KMS-11 (cell line): ENCODE data around the gene RASD1.

Source experiments
- H2AFZ ChIP-seq: fragments of 200-600 bp; sonication (generic); 2 replicates; pipeline ENCODE4 v1.6.1; 2016; ENCODE audit warnings: antibody characterized with exemption, mixed run types, low read depth
- H3K27ac ChIP-seq: fragments of 200-600 bp; sonication (generic); 2 replicates; pipeline ENCODE4 v1.6.1; 2016; ENCODE audit warnings: mild to moderate bottlenecking, mixed run types
- H3K27me3 ChIP-seq: fragments of 200-600 bp; sonication (generic); 2 replicates; pipeline ENCODE4 v1.6.1; 2017; ENCODE audit warnings: mild to moderate bottlenecking, low read depth, mixed run types, moderate library complexity; ENCODE audit not compliant: insufficient read depth
- H3K36me3 ChIP-seq: fragments of 200-600 bp; sonication (generic); 2 replicates; pipeline ENCODE4 v1.6.1; 2017; ENCODE audit warnings: mild to moderate bottlenecking, mixed run types; ENCODE audit not compliant: insufficient read depth
- H3K4me1 ChIP-seq: fragments of 200-600 bp; sonication (generic); 2 replicates; pipeline ENCODE4 v1.6.1; 2016; ENCODE audit warnings: mild to moderate bottlenecking, low read depth, mixed run types; ENCODE audit not compliant: poor library complexity, severe bottlenecking
- H3K4me2 ChIP-seq: fragments of 200-600 bp; sonication (generic); 2 replicates; pipeline ENCODE4 v1.7.0; 2016; ENCODE audit warnings: mild to moderate bottlenecking, mixed run types
- H3K4me3 ChIP-seq: fragments of 200-600 bp; sonication (generic); IDR thresholded peaks from 2 replicates; pipeline ENCODE4 v1.6.1; 2017; ENCODE audit warnings: low read depth, low read length, mixed read lengths; ENCODE audit not compliant: insufficient read depth
- H3K79me2 ChIP-seq: fragments of 200-600 bp; sonication (generic); 2 replicates; pipeline ENCODE4 v1.6.1; 2016; ENCODE audit warnings: low read depth, mixed run types; ENCODE audit not compliant: insufficient read depth
- H3K9ac ChIP-seq: fragments of 200-600 bp; sonication (generic); 2 replicates; pipeline ENCODE4 v1.6.1; 2016; ENCODE audit warnings: mild to moderate bottlenecking, mixed run types
- H4K20me1 ChIP-seq: fragments of 200-600 bp; sonication (generic); 2 replicates; pipeline ENCODE4 v1.6.1; 2016; ENCODE audit warnings: mild to moderate bottlenecking, mixed run types; ENCODE audit not compliant: insufficient read depth
- TF ChIP-seq, protein P1 (sequence below): fragments of 200-600 bp; sonication (generic); conservative IDR thresholded peaks from 2 replicates; pipeline ENCODE4 v1.6.1; 2017; ENCODE audit warnings: low read depth, mild to moderate bottlenecking, antibody characterized with exemption, low read length, moderate library complexity, mixed read lengths

Gene RASD1

GRCh38 chr17:17508646-17509591 lies 12.7 kb upstream of the RASD1 start:
- H3K4me2 ChIP-seq = no peak overlapping the region
- H3K27me3 ChIP-seq = no peaks in the 10 kb centered on the region
- no peak overlapping the region for H3K27ac ChIP-seq
- H3K4me1 ChIP-seq = no peaks in the 10 kb centered on the region
- no peak overlapping the region for H3K4me3 ChIP-seq
- H4K20me1 ChIP-seq = no peaks in the 10 kb centered on the region
- no peaks in the 10 kb centered on the region for H3K36me3 ChIP-seq
- no peak overlapping the region for H2AFZ ChIP-seq
- TF ChIP-seq, protein P1, sequence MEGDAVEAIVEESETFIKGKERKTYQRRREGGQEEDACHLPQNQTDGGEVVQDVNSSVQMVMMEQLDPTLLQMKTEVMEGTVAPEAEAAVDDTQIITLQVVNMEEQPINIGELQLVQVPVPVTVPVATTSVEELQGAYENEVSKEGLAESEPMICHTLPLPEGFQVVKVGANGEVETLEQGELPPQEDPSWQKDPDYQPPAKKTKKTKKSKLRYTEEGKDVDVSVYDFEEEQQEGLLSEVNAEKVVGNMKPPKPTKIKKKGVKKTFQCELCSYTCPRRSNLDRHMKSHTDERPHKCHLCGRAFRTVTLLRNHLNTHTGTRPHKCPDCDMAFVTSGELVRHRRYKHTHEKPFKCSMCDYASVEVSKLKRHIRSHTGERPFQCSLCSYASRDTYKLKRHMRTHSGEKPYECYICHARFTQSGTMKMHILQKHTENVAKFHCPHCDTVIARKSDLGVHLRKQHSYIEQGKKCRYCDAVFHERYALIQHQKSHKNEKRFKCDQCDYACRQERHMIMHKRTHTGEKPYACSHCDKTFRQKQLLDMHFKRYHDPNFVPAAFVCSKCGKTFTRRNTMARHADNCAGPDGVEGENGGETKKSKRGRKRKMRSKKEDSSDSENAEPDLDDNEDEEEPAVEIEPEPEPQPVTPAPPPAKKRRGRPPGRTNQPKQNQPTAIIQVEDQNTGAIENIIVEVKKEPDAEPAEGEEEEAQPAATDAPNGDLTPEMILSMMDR = no peak
- no peaks in the 10 kb centered on the region for H3K79me2 ChIP-seq
- H3K9ac ChIP-seq = no peak overlapping the region

GRCh38 chr17:17508019-17508535 lies 11.9 kb upstream of the RASD1 start:
- Histone ChIP-seq H3K4me3 (no peak overlapping the region), H2AFZ (no peak overlapping the region), H3K27ac (no peak overlapping the region), H3K79me2 (no peaks in the 10 kb centered on the region), H3K27me3 (no peaks in the 10 kb centered on the region), H3K4me2 (no peak overlapping the region), H3K4me1 (no peaks in the 10 kb centered on the region), H3K36me3 (no peaks in the 10 kb centered on the region), H4K20me1 (no peaks in the 10 kb centered on the region), H3K9ac (no peak overlapping the region)
- TF ChIP-seq, protein P1 = no peak

DNA sequence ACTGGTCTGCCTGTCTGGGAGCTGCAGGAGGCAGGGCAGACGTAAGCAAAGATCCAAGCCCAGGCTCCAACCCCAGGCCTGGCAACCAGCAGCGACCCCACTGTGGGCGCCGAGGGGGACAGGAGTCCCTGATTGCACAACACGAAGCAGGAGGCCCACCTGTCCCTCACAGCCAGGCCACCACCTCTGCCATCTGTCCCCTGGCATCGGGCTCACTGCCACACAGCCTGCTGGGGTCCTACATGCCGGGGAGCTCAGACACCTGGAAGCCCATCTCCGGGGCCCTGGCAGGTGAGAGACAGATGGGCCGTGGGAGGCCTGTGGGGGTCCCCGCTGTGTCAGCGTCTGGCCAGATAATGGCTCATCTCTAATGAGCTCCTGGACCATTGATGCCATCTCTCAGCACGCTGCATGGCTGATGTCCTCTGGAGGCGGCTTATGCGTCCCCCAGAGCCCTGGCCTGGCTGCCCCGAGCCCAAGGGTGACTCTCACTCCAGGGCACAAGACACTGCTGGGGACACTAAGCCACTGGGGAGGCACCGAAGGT lies 11.3 kb upstream of the RASD1 start:
- H3K79me2 ChIP-seq = no peaks in the 10 kb centered on the region
- TF ChIP-seq, protein P1 = no peak
- no peak overlapping the region for H3K4me3 ChIP-seq
- no peak overlapping the region for H3K4me2 ChIP-seq
- no peaks in the 10 kb centered on the region for H4K20me1 ChIP-seq
- no peaks in the 10 kb centered on the region for H3K27me3 ChIP-seq
- H3K27ac ChIP-seq = no peak overlapping the region
- no peak overlapping the region for H3K9ac ChIP-seq
- H2AFZ ChIP-seq = no peak overlapping the region
- H3K36me3 ChIP-seq = no peaks in the 10 kb centered on the region
- H3K4me1 ChIP-seq = no peaks in the 10 kb centered on the region

- no peak overlapping the region for H3K4me3 ChIP-seq
- H3K27me3 ChIP-seq = no peaks in the 10 kb centered on the region
- no peak overlapping the region for H3K4me2 ChIP-seq
- H3K79me2 ChIP-seq = no peaks in the 10 kb centered on the region
- no peaks in the 10 kb centered on the region for H3K4me1 ChIP-seq
- no peaks in the 10 kb centered on the region for H4K20me1 ChIP-seq
- H3K9ac ChIP-seq = no peak overlapping the region
- H3K27ac ChIP-seq = no peak overlapping the region
- no peaks in the 10 kb centered on the region for H3K36me3 ChIP-seq
- TF ChIP-seq, protein P1 = no peak
- no peak overlapping the region for H2AFZ ChIP-seq
Observed at GRCh38 chr17:17506893-17507464, 10.8 kb upstream of the RASD1 start.
